Femur (tissue), 1 donor: ENCODE measurements around the gene SEMA3B.
"Not testable (repeated sequence)": the region's sequence is repeated elsewhere in the genome, so short reads cannot be mapped to it uniquely, and the experiment has no call there.

Experiments
- DNase-seq: peaks from one replicate; pipeline ENCODE4 v3.0.0-alpha.2; 2017

The SEMA3B gene

GRCh38 chr3:50274371-50275104, 5.6 kb downstream of the SEMA3B start:
- peak; percentile 68 for DNase-seq

GRCh38 chr3:50275141-50275995, 6.4 kb downstream of the SEMA3B start:
- DNase-seq = no peak

- DNase-seq = no peak
Measured at GRCh38 chr3:50275996-50276761, 7.2 kb downstream of the SEMA3B start.

GRCh38 chr3:50276762-50277101, 7.8 kb downstream of the SEMA3B start:
- DNase-seq = no peak

GRCh38 chr3:50278123-50278879, 9.4 kb downstream of the SEMA3B start:
- no peak for DNase-seq

GRCh38 chr3:50278880-50279224, 9.9 kb downstream of the SEMA3B start, which contains the start of gene LSMEM2:
LSMEM2 (plus strand) TSS chr3:50279087; CDS start chr3:50279114, 27 bp downstream.
- DNase-seq = peak; percentile 74

GRCh38 chr3:50279255-50280016, 10.5 kb downstream of the SEMA3B start:
- DNase-seq = no peak

GRCh38 chr3:50284121-50284520, 15.2 kb downstream of the SEMA3B start:
- not testable (repeated sequence) for DNase-seq

- DNase-seq = no peak
Measured at GRCh38 chr3:50286322-50287227, 17.6 kb downstream of the SEMA3B start.

- DNase-seq = no peak
Measured at GRCh38 chr3:50287262-50287661, 18.3 kb downstream of the SEMA3B start.

GRCh38 chr3:50288387-50289007, 19.6 kb downstream of the SEMA3B start:
- peak; percentile 22 for DNase-seq

- DNase-seq = no peak
Measured at GRCh38 chr3:50289130-50289529, 20.2 kb downstream of the SEMA3B start.

- DNase-seq = peak; percentile 36
Measured at GRCh38 chr3:50290161-50290641, 21.3 kb downstream of the SEMA3B start.

GRCh38 chr3:50292159-50293078, 23.5 kb downstream of the SEMA3B start, which contains the start of gene IFRD2:
IFRD2 (minus strand) TSS chr3:50292429; CDS start chr3:50292274, 155 bp downstream.
- peak; percentile 98 for DNase-seq

GRCh38 chr3:50293079-50293801, 24.3 kb downstream of the SEMA3B start:
- peak; percentile 34 for DNase-seq

GRCh38 chr3:50294089-50294488, 25.1 kb downstream of the SEMA3B start:
- DNase-seq = no peak

GRCh38 chr3:50294492-50295403, 25.8 kb downstream of the SEMA3B start:
- peak; percentile 27 for DNase-seq
